T-helper 1 cell (primary cell): ENCODE results near the gene TTC34.
"Not testable (repeated sequence)": the region's sequence is repeated elsewhere in the genome, so short reads cannot be mapped to it uniquely, and the experiment has no call there.

Experiments used
- DNase-seq, 5 donors: peaks; one replicate each; pipeline ENCODE4 v3.0.0-alpha.2; 2012 to 2020

The TTC34 gene

DNA sequence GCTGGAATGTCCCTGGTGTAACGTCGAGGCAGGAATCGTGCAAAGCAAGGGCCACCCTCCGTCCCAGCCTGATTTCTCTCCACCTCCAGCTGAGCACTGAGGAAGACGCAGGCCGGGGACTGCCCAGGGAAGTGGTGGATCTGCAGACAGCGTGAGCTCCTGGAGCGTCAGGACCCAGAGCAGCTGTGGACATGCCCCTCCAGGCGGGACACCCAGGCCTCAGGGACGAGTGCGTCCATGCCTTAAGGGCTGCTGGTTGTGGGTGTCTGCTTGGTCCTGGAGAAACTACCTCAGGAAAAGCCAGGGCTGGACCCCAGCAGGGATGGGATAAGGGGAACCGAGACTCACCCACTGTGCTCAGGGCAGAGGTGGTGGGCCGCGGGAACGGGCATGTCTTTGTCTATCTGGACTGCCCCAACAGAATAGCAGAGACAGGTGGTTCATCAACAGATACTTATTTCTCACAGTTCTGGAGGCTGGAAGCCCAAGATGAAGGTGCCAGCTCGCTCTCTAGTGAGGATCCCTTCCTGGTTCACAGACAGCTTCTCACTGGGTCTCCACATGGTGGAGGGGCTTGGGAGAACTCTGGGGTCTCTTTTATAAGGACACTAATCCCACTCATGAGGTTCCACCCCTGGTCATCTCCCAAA lies 162.9 kb downstream of the TTC34 start:
- DNase-seq: no peak

DNA sequence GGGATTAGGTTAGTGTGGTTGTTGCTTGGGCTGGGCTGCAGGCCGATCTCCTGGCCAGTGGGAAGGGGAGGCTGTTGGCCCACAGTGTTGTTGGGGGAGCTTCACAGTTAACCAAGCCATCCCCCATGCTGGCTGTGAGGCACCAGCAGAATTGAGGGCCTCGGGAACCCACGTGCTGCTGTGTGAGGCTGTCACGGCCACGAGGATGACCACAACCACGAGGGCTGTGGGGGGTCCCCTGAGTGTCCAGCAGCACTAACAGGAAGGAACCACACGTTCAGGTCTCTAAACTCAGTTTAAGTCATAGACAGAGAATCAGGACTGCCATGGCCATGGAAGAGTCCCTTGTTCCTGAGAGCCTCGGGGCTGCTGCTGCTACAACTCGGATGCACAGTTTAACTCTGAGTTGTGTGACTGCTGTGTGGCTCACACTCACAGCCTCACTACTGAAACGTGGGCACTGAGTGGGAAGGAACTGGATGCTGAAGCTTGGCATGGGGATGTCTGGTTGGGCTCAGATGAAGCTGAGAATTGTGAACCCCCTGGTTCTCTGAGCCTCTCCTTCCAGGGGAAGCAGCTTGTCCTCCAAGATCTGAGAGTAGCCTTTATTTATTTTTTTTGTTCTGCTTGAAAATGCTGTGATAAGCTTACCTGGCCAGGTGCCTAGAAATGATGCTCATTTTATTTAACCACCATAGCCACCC lies 163.9 kb downstream of the TTC34 start:
- DNase-seq: no peak

DNA sequence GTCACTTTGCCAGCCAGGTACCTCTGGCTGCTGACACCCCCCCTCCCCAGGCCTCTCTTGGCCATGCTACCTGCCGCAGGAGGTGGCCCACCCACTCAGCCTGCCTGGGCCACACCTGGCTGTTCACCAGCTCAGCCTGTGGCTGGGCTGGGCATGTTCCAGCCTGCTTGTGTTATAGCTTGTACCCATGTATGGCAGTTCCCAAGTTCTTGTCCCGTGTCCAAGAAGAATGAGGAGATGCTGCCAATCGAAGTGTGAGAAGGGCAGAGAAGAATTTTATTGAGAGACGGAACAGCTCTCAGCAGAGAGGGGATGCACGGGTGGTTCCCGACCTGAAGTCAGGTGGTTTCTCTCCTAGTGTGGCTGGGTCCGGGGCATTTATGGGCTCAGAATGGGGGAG lies 164.8 kb downstream of the TTC34 start:
- no peak for DNase-seq

DNA sequence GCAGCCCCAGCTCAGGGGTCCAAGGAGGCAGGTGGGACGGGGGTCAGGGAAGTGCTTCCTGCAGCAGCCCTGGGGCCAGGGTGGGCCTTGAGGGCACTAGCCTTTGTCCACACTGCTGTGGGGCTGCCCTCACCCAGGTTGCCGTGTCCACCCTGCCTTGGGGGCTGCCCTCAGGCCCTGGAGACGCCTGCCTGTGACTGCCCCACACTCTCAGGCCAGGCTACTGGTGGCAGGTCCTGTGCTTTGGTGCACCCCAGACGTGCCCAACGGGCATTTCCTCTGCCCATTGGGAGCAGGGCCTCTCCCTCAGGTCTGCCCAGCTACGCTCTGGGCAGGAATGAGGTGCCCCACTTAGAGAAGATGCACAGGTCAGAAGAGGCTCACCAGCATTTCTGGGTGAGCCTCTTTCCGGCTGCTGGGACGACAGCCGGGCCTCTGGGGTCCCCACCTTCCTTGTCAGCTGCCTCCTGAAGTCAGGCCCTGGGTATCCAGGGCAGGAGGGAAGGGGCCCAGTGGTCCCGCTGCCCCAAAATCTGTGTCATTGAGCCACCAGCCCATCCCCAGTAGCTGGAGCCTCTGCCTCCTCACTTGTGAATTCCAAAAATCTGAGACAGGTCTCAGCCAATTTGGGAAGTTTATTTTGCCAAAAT lies 166.0 kb downstream of the TTC34 start:
- no peak for DNase-seq

DNA sequence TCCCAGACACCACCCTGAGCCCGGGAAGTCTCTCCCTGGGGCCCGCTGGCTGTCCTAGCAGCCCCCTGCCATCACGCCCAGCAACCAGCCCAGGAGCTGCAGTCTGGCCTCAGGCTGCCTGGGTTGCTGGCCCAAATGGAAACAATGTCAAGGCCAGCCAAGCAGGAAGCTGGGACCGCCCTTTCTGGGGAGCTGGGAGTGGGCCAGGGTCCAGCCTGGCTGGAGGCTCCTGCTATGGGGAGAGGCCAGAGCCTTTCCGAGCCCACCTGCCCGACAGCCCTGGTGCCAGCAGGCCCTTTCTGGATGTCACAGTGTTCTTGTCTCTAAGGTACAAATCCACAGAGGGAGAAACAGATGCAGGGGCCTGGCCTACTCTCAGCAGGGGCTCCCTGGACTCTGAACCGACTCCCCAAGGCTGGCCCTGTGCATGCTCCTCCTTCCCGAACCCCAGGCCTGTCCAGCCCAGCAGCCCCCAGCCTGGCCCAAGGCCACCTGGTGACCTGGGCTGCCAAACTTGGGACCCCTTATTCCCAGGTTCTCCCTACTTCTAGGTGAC lies 167.5 kb downstream of the TTC34 start:
- no peak for DNase-seq

DNA sequence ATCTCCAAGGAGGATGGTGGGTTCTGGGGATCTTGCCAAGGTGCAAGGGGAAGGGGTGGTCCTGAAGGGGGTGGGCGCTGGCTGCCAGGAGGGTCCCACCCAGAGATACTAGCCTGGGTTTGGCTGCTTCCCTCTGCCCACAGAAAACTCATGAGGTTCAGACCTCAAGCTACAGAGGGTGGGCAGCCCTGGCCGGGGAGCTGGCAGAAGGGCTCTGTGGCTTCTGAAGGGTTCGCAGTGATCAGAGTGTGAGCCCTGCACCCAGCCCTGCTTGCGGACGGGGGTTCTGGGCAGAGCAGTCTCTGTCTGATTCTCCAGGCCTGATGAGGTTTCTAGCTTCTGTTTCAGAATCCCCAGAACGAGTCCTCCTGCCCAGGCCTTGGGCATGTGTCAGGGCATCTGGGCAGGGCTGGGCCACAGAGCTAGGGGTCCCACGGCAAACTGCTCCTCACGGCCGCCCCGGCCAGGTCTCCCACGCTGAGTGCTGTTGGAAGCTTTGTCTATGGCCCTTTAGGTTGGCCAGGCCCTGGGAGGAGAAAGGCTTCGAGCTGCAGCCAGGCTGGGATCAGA lies 168.0 kb downstream of the TTC34 start:
- DNase-seq: no peak

DNA sequence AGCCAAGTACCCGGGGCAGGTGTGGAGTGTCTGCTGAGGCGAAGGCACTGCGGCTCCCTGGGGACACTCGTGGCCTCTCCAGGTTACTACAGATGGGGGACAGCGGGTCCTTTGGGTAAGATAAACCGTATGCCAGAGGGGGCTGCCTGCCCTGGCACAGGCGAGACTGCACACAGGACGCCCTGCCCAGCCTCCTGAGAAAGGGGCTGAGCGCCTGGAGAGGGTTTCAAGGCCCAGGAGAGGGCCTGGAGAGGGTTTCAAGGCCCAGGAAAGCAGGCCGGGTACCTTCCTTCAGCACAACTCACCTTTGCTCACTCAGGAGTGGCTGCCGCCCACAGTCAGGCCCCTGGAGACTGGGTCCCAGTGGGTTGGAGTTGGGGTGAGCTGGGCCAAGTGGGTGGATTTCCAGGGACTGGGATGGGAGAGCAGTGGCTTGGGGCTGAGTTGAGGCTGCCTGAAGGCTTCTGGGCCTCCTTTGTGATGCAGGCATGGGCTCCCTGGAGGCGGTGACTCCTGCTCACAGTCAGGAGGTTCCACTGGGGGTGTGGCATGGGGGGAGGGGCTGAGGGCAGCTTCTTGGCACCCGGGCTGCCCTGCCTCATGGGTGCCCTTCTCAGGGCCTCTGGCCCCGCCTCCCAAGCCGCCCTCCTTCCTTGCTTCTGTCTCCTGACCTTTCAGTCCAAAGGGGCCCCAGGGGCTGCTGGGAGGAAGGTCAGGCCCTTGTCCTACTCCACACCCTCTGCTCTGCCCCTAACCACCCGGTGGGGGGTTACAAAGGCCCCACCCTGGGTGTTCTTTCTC lies 168.7 kb downstream of the TTC34 start, which contains the start of gene MMEL1:
MMEL1 (minus strand) TSS at position 456 of the 801 bp plus-strand sequence. CDS start 3,532 bp downstream, outside the sequence.
- DNase-seq: no peak

DNA sequence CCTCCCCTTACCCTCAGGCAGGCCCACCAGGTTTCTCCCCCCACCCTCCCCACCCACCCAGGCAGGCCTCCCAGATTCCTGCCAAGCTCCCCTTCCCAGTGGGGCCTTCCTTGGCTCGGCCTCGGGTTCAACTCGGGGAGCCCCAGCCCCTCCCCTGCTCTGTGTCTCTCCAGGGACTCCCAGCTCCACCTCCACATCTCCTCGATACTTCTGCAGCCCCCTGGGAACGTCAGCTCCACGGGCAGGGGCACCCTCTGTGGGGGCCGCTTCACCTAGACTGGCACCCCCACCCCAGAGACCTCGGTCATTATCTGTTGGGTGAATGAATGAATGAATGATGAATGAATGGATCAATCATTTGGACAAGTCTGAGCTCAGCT lies 169.5 kb downstream of the TTC34 start:
- DNase-seq: no peak

DNA sequence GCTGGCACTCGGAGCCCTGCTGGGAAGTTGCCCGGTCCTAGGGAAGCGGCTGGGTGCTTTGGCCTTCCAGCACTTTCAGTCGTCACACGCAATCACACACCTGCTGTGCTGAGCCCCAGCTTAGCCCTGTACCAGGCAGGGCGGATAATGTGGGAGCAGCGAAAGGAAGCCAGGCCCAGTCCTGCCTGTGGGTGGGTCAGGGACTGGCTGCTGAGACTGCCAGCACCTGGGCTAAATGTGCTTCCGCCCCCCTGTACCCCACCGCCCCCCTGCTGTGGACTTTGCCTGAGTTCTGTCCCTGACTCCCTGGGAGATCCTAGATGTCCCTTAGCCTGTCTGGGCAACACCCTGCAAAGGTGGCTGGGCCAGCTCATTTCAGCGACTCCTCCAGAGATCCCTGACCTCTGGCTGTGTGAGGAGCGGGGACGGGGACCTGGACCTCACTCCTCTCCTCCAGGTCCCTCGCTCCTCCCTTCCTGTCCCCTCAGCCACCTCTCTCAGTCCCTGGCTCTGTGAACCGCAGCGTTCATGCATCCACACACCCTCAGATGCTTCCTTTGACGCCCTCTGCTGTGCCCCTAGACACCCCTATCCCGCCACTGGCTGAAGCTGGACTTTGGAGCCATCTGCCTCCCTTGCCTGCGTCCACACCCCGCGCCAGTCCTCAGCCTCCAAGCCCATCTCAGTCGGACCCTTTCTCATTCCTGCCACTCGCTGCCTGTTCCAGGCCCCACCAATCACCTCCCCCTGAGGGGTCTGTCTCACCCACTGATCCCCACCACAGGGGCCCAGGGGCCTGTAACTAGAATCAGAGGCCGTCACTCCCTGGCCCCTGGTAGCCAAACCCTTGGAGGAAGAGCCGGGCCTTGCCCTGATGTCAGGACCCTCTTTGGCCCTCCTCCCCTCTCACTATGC lies 170.1 kb downstream of the TTC34 start:
- DNase-seq: no peak

DNA sequence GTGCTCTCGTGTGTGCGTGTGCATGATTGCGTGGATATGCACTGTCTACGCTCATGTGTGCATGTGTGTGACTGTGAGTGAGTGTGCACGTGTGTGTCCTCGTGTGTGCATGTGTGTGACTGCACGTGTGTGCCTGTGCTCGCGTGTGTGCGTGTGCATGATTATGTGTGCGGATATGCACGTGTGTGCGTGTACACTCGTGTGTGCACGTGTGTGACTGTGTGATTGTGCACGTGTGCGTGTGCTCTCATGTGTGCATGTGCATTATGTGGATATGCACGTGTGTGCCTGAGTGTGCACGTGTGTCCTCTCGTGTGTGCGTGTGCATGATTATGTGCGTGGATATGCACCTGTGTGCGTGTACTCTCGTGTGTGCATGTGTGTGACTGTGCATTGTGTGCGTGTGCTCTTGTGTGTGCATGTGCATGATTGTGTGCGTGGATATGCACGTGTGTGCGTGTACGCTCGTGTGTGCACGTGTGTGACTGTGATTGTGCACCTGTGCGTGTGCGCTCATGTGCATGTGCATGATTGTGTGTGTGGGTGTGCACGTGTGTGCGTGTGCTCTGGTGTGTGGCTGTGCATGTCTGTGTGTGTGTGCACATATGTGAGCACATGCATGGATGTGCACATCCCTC lies 170.9 kb downstream of the TTC34 start:
- DNase-seq: no peak

DNA sequence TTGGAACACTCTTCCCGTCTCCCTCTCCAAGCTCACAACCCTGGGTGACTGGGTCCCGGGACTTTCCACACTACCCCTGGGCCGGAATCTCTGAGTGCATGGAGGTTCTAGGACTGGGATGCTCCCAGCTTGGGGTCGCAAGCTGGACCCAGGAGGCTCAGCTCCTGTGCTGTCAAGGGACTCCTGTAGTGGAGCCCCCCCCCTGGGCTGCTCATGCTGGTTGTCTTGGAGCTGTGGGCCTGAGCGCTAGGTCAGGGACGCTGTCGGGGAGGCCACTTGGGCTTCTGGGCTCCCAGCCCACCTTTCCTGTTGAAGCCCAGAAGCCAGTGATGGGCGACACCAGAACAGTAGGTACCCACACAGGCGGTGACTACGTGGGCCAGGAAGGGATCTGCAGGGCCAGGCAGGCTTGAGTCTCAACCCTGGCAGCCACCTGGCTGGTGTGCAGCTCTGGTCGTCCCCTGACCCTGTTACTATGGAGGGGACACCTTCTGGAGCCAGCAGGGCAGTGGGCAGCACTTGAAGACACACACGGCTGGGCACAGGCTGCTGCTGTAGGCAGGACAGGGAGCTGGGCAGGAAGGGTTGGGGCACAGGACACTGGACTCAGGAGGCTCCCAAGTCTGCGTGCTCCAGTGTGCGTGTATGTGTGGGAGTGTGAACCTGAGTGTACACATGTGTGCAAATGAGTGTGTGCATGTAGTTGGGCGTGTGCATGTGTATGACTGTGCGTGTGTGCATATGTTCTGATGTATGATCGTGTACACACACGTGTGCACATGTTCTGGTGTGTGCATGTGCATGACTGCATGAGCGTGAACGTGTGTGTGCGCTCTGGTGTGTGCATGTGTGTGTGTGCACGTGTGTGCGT lies 171.6 kb downstream of the TTC34 start:
- no peak for DNase-seq

DNA sequence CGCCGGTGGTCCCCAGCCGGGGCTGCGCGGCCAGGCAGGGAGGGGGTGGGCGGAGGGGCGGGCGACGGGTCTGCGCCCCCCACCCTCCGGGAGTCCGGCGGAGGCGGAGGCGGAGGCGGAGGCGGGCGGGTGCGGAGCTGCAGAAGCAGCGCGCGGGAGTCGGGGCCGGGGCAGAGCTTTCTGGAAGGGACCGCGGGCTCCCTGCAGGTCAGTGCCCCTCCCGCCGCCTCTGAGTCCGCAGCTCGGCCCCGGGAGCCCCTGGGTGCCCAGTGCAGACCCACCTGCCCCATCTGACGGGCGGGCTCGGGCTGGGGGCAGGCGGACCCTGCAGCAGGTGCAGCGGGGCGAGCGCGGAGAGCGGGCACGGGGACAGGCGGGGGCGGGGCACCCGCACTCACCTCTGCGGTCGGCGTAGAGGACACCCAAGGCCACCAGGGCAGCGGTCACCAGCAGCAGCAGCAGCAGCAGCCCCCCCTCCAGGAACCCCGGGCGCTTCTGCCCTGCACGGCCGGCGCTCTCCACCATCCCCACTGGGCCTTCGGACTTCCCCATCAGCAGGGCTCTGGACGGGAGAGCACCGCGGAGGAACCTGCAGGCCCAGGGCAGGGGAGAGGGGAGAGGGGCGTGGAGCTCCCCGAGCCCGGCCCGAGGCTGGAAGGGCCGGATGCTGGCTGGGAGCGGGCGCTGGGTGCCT lies 172.4 kb downstream of the TTC34 start:
- no peak for DNase-seq

DNA sequence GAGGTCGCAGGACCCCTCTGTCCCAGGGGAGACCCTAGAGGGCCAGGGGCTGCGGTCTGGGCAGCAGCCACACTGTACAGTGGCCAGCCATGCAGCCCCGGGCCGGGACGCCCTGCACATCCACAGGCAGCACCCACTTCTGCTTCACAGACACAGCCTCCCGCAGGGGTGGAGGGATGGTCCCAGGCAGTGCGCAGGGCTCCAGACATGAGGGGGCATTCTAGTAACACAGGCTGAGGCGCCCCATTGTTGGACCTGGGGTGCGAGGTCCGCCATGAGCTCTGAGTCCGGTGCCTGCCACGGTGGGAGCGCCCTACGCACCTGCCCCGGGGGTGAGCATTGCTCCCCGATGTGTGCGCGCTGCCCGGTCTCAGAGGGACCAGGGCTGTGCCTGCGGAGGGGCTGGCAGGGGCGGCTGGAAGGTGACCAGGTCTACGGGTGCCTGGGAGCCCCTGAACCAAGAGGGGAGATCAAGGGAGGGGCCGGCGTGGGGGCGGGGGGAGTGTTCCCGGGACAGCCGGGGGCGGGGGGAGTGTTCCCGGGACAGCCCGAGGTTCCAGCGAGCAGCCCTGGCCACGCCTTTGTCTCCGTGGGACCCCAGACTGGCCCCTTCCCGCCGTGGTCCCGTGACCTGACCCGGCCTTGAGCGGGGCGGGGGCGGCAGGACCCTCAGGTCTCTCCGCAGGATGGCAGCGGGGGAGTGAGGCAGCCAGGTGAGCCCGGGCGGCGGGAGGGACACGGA lies 173.1 kb downstream of the TTC34 start:
- no peak for DNase-seq

DNA sequence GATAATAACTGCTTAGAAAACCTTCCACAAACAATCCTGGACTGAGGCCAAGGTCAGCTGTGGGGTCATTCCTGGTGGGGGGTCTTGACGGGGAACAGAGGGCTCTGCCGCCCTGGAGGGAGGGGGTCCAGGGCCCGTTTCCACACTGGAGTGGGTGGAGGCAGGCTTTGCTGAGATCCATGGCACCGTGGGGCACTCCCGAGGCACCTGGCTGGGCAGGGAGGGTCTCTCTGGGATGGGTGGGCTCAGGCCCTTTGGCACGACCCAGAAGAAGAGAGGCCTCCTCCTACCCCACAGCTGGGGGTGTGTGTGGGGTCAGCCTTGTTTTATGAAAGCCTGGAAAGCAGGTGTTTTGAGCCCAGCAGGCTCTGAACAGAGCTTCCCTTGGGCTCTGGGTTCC lies 173.7 kb downstream of the TTC34 start:
- no peak for DNase-seq

DNA sequence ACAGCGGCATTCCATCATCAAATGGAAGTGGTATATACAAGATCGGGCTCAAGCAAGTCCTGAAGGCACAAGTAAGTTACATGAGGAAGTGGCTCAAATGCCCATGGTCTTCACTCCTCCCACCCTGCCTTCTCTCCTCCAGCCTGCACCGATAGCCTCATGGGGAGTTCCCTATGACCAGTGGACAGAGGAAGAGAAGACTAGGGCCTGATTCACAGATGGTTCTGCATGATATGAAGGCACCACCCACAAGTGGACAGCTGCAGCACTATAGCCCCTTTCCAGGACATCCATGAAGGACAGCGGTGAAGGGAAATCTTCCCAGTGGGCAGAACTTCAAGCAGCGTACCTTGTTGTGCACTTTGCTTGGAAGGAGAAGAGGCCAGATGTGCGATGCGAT lies 175.7 kb downstream of the TTC34 start:
- DNase-seq: not testable (repeated sequence)

DNA sequence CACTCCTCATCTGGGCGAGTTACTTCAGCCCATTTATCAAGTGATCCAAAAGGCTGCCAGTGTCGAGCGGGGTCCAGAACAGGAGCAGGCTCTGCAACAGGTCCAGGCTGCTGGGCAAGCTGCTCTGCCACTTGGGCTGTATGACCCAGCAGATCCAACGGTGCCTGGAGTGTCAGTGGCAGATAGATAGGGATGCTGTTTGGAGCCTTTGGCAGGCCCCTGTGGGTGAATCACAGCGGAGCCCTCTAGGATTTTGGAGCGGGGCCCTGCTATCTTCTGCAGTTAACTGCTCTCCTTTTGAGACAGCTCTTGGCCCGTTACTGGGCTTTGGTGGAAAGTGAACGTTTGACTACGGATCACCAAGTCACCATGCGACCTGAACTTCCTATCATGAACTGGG lies 176.2 kb downstream of the TTC34 start:
- DNase-seq: no peak

DNA sequence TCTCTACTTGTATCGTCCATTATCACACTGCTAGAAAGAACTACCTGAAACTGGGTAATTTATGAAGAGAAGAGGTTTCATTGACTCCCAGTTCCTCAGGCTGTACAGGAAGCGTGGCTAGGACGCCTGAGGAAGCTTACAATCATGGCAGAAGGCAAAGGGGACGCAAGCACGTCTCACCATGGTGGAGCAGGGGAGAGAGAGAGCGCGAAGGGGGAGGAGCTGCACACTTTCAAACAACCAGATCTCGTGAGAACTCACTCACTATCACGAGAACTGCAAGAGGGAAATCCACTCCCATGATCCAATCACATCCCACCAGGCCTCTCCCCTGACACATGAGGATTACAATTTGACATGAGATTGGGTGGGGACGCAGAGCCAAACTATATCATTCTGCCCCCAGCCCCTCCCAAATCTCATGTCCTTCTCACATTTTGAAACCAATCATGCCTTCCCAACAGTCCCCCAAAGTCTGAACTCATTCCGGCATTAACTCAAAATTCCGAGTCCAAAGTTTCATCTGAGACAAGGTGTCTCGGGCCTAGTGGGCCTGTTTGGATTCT lies 176.7 kb downstream of the TTC34 start:
- no peak for DNase-seq
